T47D (cell line): ENCODE measurements around the gene SYNM.

Experiments used
- DNase-seq, 2 experiments: peaks; one replicate each; pipeline versions ENCODE4 v3.0.0 to v3.0.0-alpha.2; 2011 to 2012; ENCODE audit warnings: low read depth in 1 of 2, low spot score in 1 of 2
- JUND ChIP-seq: IDR thresholded peaks from 2 replicates; pipeline ENCODE4 v1.6.1; 2012; ENCODE audit warnings: low read depth
- in situ Hi-C: cut with HindIII; loops from 2 replicates; pipeline ENCODE4 v1.10.0; 2016; ENCODE audit warnings: low sequenced_read_pairs, low pct_unique_long_range_greater_than_20kb

Gene SYNM

GRCh38 chr15:99165956-99166689 is 61.2 kb downstream of the SYNM start:
- in situ Hi-C loops, result no loop called here
- no peak for TF ChIP-seq JUND
- DNase-seq, result no peak

GRCh38 chr15:99167201-99167600 is 62.3 kb downstream of the SYNM start:
- TF ChIP-seq JUND, result no peak
- no peak for DNase-seq
- in situ Hi-C loops, result no loop called here

GRCh38 chr15:99167640-99168039 is 62.8 kb downstream of the SYNM start:
- no peak for DNase-seq
- in situ Hi-C loops, result no loop called here
- no peak for TF ChIP-seq JUND

GRCh38 chr15:99168601-99169580 is 64.0 kb downstream of the SYNM start:
- in situ Hi-C loops, result no loop called here
- DNase-seq, result no peak
- TF ChIP-seq JUND, result no peak

- in situ Hi-C loops, result no loop called here
- no peak for TF ChIP-seq JUND
- no peak for DNase-seq
Observed at GRCh38 chr15:99169769-99170311, 65.0 kb downstream of the SYNM start.

- TF ChIP-seq JUND, result no peak
- no peak for DNase-seq
- in situ Hi-C loops, result no loop called here
Observed at GRCh38 chr15:99170476-99171065, 65.7 kb downstream of the SYNM start.

GRCh38 chr15:99172171-99172570 is 67.3 kb downstream of the SYNM start:
- TF ChIP-seq JUND, result no peak
- DNase-seq, result no peak
- in situ Hi-C loops, result no loop called here

- no peak for DNase-seq
- in situ Hi-C loops, result no loop called here
- no peak for TF ChIP-seq JUND
Observed at GRCh38 chr15:99172989-99173388, 68.1 kb downstream of the SYNM start.

- in situ Hi-C loops, result no loop called here
- no peak for TF ChIP-seq JUND
- no peak for DNase-seq
Observed at GRCh38 chr15:99174567-99175395, 69.9 kb downstream of the SYNM start.

GRCh38 chr15:99176757-99177156 is 71.9 kb downstream of the SYNM start:
- TF ChIP-seq JUND, result no peak
- no peak for DNase-seq
- in situ Hi-C loops, result no loop called here

GRCh38 chr15:99177679-99178078 is 72.8 kb downstream of the SYNM start:
- TF ChIP-seq JUND, result no peak
- in situ Hi-C loops, result no loop called here
- DNase-seq, result no peak
